K562 (cell line): ENCODE measurements around the gene NRG3. TPM values are rescaled to one million over a fixed set of nuclear protein-coding genes. Genes with fewer than 3 reads are reported as not detected.

Experiments
- CHD4 ChIP-seq: fragments of 200-600 bp; sonication (generic); IDR thresholded peaks from 3 replicates; pipeline ENCODE4 v1.6.1; 2012; ENCODE audit warnings: low read depth, mild to moderate bottlenecking, mixed read lengths, low read length, inconsistent platforms; ENCODE audit not compliant: insufficient read depth, insufficient replicate concordance, poor library complexity, severe bottlenecking
- GABPA ChIP-seq: fragments of 200-800 bp; sonication (Bioruptor generic); conservative IDR thresholded peaks from 2 replicates; pipeline ENCODE4 v1.6.1; 2016; ENCODE audit warnings: low read depth, missing genetic modification characterization, missing compliant biosample characterization
- HEY1 ChIP-seq: fragments of 250-450 bp; sonication (Bioruptor Pico); IDR thresholded peaks from 2 replicates; pipeline ENCODE4 v1.5.0; 2020; ENCODE audit warnings: mild to moderate bottlenecking, moderate library complexity, borderline replicate concordance
- HNRNPUL1 ChIP-seq: fragments of 200-400 bp; formaldehyde crosslinking; IDR thresholded peaks from 2 replicates; pipeline ENCODE4 v1.6.1; 2017; ENCODE audit warnings: low read length
- MIER1 ChIP-seq: fragments of 450-650 bp; IDR thresholded peaks from 2 replicates; pipeline ENCODE4 v1.6.1; 2016; ENCODE audit warnings: antibody characterized with exemption, mild to moderate bottlenecking, low read depth
- NFYB ChIP-seq: IDR thresholded peaks from 2 replicates; pipeline ENCODE4 v1.6.1; 2011; ENCODE audit warnings: mild to moderate bottlenecking, moderate library complexity; ENCODE audit not compliant: insufficient read length; ENCODE audit errors: extremely low read depth
- RB1 ChIP-seq: fragments of 450-650 bp; IDR thresholded peaks from 2 replicates; pipeline ENCODE4 v1.6.1; 2017; ENCODE audit warnings: low read depth, mild to moderate bottlenecking
- SMAD4 ChIP-seq: fragments of 250-450 bp; sonication (Bioruptor Pico); conservative IDR thresholded peaks from 2 replicates; pipeline ENCODE4 v1.8.0; 2021; ENCODE audit warnings: inconsistent platforms, mild to moderate bottlenecking, moderate library complexity
- STAT5B ChIP-seq: fragments of 250-450 bp; sonication (Bioruptor Pico); IDR thresholded peaks from 2 replicates; pipeline ENCODE4 v1.8.0; 2021; ENCODE audit warnings: mild to moderate bottlenecking, inconsistent platforms
- TBP ChIP-seq: optimal IDR thresholded peaks from 2 replicates; pipeline ENCODE3; 2011; ENCODE audit warnings: low read depth, low read length, improper control_type of control experiment
- TRIM24 ChIP-seq, 2 experiments: fragments of 450-650 bp; IDR thresholded peaks; 2 replicates each; pipeline ENCODE4 v1.6.1; 2016
- ZNF318 ChIP-seq, 2 experiments: fragments of 450-650 bp; IDR thresholded peaks; 2 replicates each; pipeline ENCODE4 v1.6.1; 2016; ENCODE audit warnings: mild to moderate bottlenecking in 2 of 2, borderline replicate concordance in 1 of 2, low read depth in 1 of 2, moderate library complexity in 1 of 2
- polyA plus RNA-seq, 8 experiments: library from polyadenylated mRNA; depleted of rRNA in 4 of 8; stranded (reverse) in 5 of 8; unstranded in 3 of 8; fragments of >200 nt; fragmentation: Nextera tagmentation in 2 of 8; fragmentation: Illumina TruSeq in 1 of 8; extraction: Ambion mirVana in 2 of 8; extraction: Trizol in 1 of 8; gene quantifications; 2 replicates each; pipeline versions ENCODE4 v1.2.1 to v1.2.3, GENCODE V29; 2011 to 2014; ENCODE audit warnings: inconsistent platforms in 1 of 8, missing spikeins in 1 of 8
- total RNA-seq, 7 experiments: library from RNA; depleted of rRNA in 6 of 7; stranded (reverse); fragments of >200 nt in 6 of 7; fragmentation: Illumina TruSeq in 2 of 7; extraction: Trizol in 2 of 7; gene quantifications; 2 replicates each; pipeline versions ENCODE4 v1.2.1 to v1.2.3, GENCODE V29; 2011 to 2021; ENCODE audit warnings: low replicate concordance in 1 of 7
- TF ChIP-seq, protein P1 (sequence below): fragments of 200-400 bp; formaldehyde crosslinking; IDR thresholded peaks from 2 replicates; pipeline ENCODE4 v1.6.1; 2017; ENCODE audit warnings: mild to moderate bottlenecking, low read depth, low read length, moderate library complexity

The NRG3 gene
- total and polyA plus RNA-seq, 9 of the 15 experiments (the other 6 are each of a cell fraction or from before 2014, with no cell fraction given), result not detected

DNA sequence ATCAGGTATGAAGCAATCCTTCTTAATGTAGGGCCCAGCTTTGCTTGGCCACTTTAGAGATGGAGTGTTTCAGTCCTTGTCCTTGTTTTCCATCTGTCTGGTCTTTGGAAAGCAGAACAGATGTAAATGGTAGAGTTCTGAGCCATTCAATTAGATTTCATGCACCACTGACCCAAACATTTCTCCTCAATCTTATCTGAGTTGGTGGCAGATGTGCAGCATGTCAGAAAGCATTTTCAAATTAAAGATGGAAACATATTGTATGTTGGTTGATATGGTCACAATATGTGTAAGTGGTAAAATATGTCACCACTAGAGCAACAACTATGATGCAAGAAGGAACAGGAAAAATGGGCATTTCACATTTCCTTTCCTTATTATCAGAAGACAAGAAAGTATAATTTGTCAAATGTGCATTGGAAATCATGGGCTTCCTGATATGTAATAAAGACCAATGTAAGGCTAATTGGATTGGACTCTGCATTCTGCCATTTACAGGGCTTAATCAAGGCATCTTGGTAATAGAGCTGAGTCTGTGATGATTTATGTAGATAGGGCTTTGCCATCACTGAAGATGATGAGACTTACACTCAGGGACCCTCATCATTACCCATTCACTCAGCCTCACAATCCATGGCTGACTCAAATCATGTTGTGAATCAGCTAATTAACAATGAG lies 750.7 kb downstream of the NRG3 start (continued):
- TF ChIP-seq ZNF318 (IDR thresholded peaks at IDR 0.05; ENCODE audit: borderline replicate concordance in 1 of 2, low read depth in 1 of 2) (no peak), HEY1 (CRISPR knock-in tag) (no peak), CHD4 (no peak), TRIM24 (IDR thresholded peaks at IDR 0.05) (no peak), GABPA (tag) (no peak), RB1 (no peak), NFYB (no peak), TBP (no peak), HNRNPUL1 (no peak), MIER1 (no peak), STAT5B (CRISPR knock-in tag) (no peak), SMAD4 (no peak)
- TF ChIP-seq, protein P1, sequence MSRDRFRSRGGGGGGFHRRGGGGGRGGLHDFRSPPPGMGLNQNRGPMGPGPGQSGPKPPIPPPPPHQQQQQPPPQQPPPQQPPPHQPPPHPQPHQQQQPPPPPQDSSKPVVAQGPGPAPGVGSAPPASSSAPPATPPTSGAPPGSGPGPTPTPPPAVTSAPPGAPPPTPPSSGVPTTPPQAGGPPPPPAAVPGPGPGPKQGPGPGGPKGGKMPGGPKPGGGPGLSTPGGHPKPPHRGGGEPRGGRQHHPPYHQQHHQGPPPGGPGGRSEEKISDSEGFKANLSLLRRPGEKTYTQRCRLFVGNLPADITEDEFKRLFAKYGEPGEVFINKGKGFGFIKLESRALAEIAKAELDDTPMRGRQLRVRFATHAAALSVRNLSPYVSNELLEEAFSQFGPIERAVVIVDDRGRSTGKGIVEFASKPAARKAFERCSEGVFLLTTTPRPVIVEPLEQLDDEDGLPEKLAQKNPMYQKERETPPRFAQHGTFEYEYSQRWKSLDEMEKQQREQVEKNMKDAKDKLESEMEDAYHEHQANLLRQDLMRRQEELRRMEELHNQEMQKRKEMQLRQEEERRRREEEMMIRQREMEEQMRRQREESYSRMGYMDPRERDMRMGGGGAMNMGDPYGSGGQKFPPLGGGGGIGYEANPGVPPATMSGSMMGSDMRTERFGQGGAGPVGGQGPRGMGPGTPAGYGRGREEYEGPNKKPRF, result no peak
